Activated naive CD8-positive, alpha-beta T cell treated with anti-CD3 and anti-CD28 coated beads, Interleukin-2, amount 10 ng/mL, durations not matched to agents 7 days and 5 days (primary cell): ENCODE measurements around the gene RPTOR. TPM values are rescaled to one million over a fixed set of nuclear protein-coding genes. Genes with fewer than 3 reads are reported as not detected.

Source experiments
- ATAC-seq: fragments of 150-1000 bp; cut with Tn5 transposase; one replicate; pipeline ENCODE4 v1.10.0; 2021; ENCODE audit warnings: low read depth, moderate library complexity
- POLR2A ChIA-PET: fragments of 350-600 bp; sonication (Branson Sonifier 250); formaldehyde crosslinking; loops from one replicate; lab custom pipeline; 2021; ENCODE audit warnings: antibody characterized with exemption; lab: Charles Lee
- DNase-seq: peaks from one replicate; pipeline ENCODE4 v3.0.0; 2021
- H3K27ac Mint-ChIP-seq: one replicate; pipeline ENCODE4 v1.8.0; 2022; ENCODE audit warnings: mild to moderate bottlenecking, mixed read lengths
- H3K27me3 Mint-ChIP-seq: one replicate; pipeline ENCODE4 v1.8.0; 2022; ENCODE audit warnings: mild to moderate bottlenecking, moderate library complexity, mixed read lengths
- H3K36me3 Mint-ChIP-seq: one replicate; pipeline ENCODE4 v1.8.0; 2021; ENCODE audit warnings: mild to moderate bottlenecking, mixed read lengths
- H3K4me1 Mint-ChIP-seq: one replicate; pipeline ENCODE4 v1.8.0; 2021; ENCODE audit warnings: mixed read lengths
- H3K4me3 Mint-ChIP-seq: one replicate; pipeline ENCODE4 v1.8.0; 2022; ENCODE audit warnings: mild to moderate bottlenecking, moderate library complexity, mixed read lengths
- H3K9me3 Mint-ChIP-seq: one replicate; pipeline ENCODE4 v1.8.0; 2021; ENCODE audit warnings: mixed read lengths
- total RNA-seq, 2 experiments: library from RNA; stranded (reverse); gene quantifications; one replicate each; pipeline ENCODE4 v1.2.3, GENCODE V29; 2021

The RPTOR gene
- total RNA-seq, 2 experiments from 2014 or later = 43.2 to 43.8 TPM

GRCh38 chr17:80747469-80747868 lies 202.8 kb downstream of the RPTOR start:
- ATAC-seq (no peak), DNase-seq (no peak)
- Mint-ChIP-seq H3K27ac (no peak overlapping the region), H3K36me3 (peaks cover 18% of the 10 kb centered on the region), H3K9me3 (no peaks in the 10 kb centered on the region), H3K4me1 (peaks cover 30% of the 10 kb centered on the region), H3K4me3 (no peak overlapping the region), H3K27me3 (no peaks in the 10 kb centered on the region)
- POLR2A ChIA-PET = no interaction called here

- Mint-ChIP-seq H3K36me3 (peaks cover 20% of the 10 kb centered on the region), H3K27me3 (no peaks in the 10 kb centered on the region), H3K4me1 (peaks cover 28% of the 10 kb centered on the region), H3K27ac (peak overlapping the region; percentile 64), H3K9me3 (no peaks in the 10 kb centered on the region), H3K4me3 (no peak overlapping the region)
- POLR2A ChIA-PET = no interaction called here
- DNase-seq (no peak), ATAC-seq (no peak)
Measured at GRCh38 chr17:80749611-80750010, 205.0 kb downstream of the RPTOR start.

- Mint-ChIP-seq H3K27ac (peak overlapping the region; percentile 77), H3K27me3 (no peaks in the 10 kb centered on the region), H3K4me3 (no peak overlapping the region), H3K4me1 (peaks cover 30% of the 10 kb centered on the region), H3K36me3 (peaks cover 22% of the 10 kb centered on the region), H3K9me3 (no peaks in the 10 kb centered on the region)
- POLR2A ChIA-PET = no interaction called here
- no peak for DNase-seq
- no peak for ATAC-seq
Measured at GRCh38 chr17:80750263-80750662, 205.6 kb downstream of the RPTOR start.

- Mint-ChIP-seq H3K27me3 (no peaks in the 10 kb centered on the region), H3K9me3 (no peaks in the 10 kb centered on the region), H3K27ac (peak overlapping the region; percentile 85), H3K4me3 (peak overlapping the region; percentile 12), H3K36me3 (peaks cover 23% of the 10 kb centered on the region), H3K4me1 (peaks cover 36% of the 10 kb centered on the region)
- POLR2A ChIA-PET = interaction anchor here (0.6 to 1.5 kb wide), 2 partner anchors 10 to 100 kb away, joined by 3 read pairs; no protein-coding TSS in a partner anchor
- ATAC-seq (no peak), DNase-seq (no peak)
Measured at GRCh38 chr17:80751070-80751945, 206.7 kb downstream of the RPTOR start.

GRCh38 chr17:80751946-80752581 lies 207.4 kb downstream of the RPTOR start:
- Mint-ChIP-seq H3K27me3 (no peaks in the 10 kb centered on the region), H3K9me3 (no peaks in the 10 kb centered on the region), H3K4me1 (peaks cover 36% of the 10 kb centered on the region), H3K27ac (peak overlapping the region; percentile 85), H3K4me3 (peak overlapping the region; percentile 57), H3K36me3 (peaks cover 25% of the 10 kb centered on the region)
- DNase-seq = no peak
- POLR2A ChIA-PET = interaction anchor here (0.6 to 1.5 kb wide), 3 partner anchors 10 to 100 kb away, joined by 3 read pairs; no protein-coding TSS in a partner anchor
- peak; percentile 46 for ATAC-seq

- H3K4me3 Mint-ChIP-seq = no peak overlapping the region
- H3K9me3 Mint-ChIP-seq = no peaks in the 10 kb centered on the region
- ATAC-seq (no peak), DNase-seq (no peak)
- no peaks in the 10 kb centered on the region for H3K27me3 Mint-ChIP-seq
- peaks cover 46% of the 10 kb centered on the region for H3K4me1 Mint-ChIP-seq
- peaks cover 32% of the 10 kb centered on the region for H3K36me3 Mint-ChIP-seq
- POLR2A ChIA-PET = interaction anchor here (0.7 kb wide), 2 partner anchors 51 to 79 kb away, joined by 4 to 6 read pairs; no protein-coding TSS in a partner anchor
- peak overlapping the region; percentile 44 for H3K27ac Mint-ChIP-seq
Measured at GRCh38 chr17:80753685-80754345, 209.2 kb downstream of the RPTOR start.

GRCh38 chr17:80754846-80755245 lies 210.2 kb downstream of the RPTOR start:
- Mint-ChIP-seq H3K27ac (peak overlapping the region; percentile 13), H3K36me3 (peaks cover 34% of the 10 kb centered on the region), H3K4me3 (no peak overlapping the region), H3K27me3 (no peaks in the 10 kb centered on the region), H3K4me1 (peaks cover 52% of the 10 kb centered on the region), H3K9me3 (no peaks in the 10 kb centered on the region)
- POLR2A ChIA-PET = no interaction called here
- DNase-seq (no peak), ATAC-seq (no peak)

- H3K27me3 Mint-ChIP-seq = no peaks in the 10 kb centered on the region
Measured at GRCh38 chr17:80755650-80756405, 211.2 kb downstream of the RPTOR start.

GRCh38 chr17:80758481-80759376 lies 214.1 kb downstream of the RPTOR start:
- Mint-ChIP-seq H3K4me1 (peaks cover 57% of the 10 kb centered on the region), H3K4me3 (peak overlapping the region; percentile 44), H3K9me3 (no peaks in the 10 kb centered on the region), H3K27ac (peak overlapping the region; percentile 82), H3K36me3 (peaks cover 40% of the 10 kb centered on the region), H3K27me3 (no peaks in the 10 kb centered on the region)
- ATAC-seq (peak; percentile 29), DNase-seq (no peak)
- POLR2A ChIA-PET = interaction anchor here (0.6 to 1.2 kb wide), 7 partner anchors 12 to 304 kb away, joined by 3 to 4 read pairs (median 3); no protein-coding TSS in a partner anchor

More at GRCh38 chr17:80755650-80756405, 211.2 kb downstream of the RPTOR start:
- DNase-seq = no peak
- POLR2A ChIA-PET = interaction anchor here (0.6 to 1.1 kb wide), 2 partner anchors 12 to 654 kb away, joined by 3 to 4 read pairs; partner anchors contain the start of gene GAA
- Mint-ChIP-seq H3K27ac (no peak overlapping the region), H3K4me1 (peaks cover 53% of the 10 kb centered on the region), H3K36me3 (peaks cover 34% of the 10 kb centered on the region), H3K4me3 (no peak overlapping the region), H3K9me3 (no peaks in the 10 kb centered on the region)
- no peak for ATAC-seq

- no peak for DNase-seq
- Mint-ChIP-seq H3K4me3 (peak overlapping the region; percentile 44), H3K9me3 (no peaks in the 10 kb centered on the region), H3K36me3 (peaks cover 34% of the 10 kb centered on the region), H3K27me3 (no peaks in the 10 kb centered on the region), H3K27ac (peak overlapping the region; percentile 82), H3K4me1 (peaks cover 58% of the 10 kb centered on the region)
- peak; percentile 11 for ATAC-seq
- POLR2A ChIA-PET = interaction anchor here (1.2 kb wide), 4 partner anchors 52 to 304 kb away, joined by 3 to 4 read pairs (median 3); no protein-coding TSS in a partner anchor
Measured at GRCh38 chr17:80759377-80759673, 214.7 kb downstream of the RPTOR start.

- H3K4me3 Mint-ChIP-seq = no peak overlapping the region
- DNase-seq (no peak), ATAC-seq (no peak)
- no peaks in the 10 kb centered on the region for H3K27me3 Mint-ChIP-seq
- POLR2A ChIA-PET = interaction anchor here (1.2 kb wide), 1 partner anchor 51 kb away, joined by 3 read pairs; no protein-coding TSS in a partner anchor
- H3K27ac Mint-ChIP-seq = peak overlapping the region; percentile 98
- H3K4me1 Mint-ChIP-seq = peaks cover 66% of the 10 kb centered on the region
- no peaks in the 10 kb centered on the region for H3K9me3 Mint-ChIP-seq
- H3K36me3 Mint-ChIP-seq = peaks cover 30% of the 10 kb centered on the region
Measured at GRCh38 chr17:80760511-80760911, 215.9 kb downstream of the RPTOR start.
